ENCODE results near the gene HSD17B1. TPM values are rescaled to one million over a fixed set of nuclear protein-coding genes. Genes with fewer than 3 reads are reported as not detected.

Gene HSD17B1
- total RNA-seq, 1 experiment from 2014 or later: 1.5 TPM

DNA sequence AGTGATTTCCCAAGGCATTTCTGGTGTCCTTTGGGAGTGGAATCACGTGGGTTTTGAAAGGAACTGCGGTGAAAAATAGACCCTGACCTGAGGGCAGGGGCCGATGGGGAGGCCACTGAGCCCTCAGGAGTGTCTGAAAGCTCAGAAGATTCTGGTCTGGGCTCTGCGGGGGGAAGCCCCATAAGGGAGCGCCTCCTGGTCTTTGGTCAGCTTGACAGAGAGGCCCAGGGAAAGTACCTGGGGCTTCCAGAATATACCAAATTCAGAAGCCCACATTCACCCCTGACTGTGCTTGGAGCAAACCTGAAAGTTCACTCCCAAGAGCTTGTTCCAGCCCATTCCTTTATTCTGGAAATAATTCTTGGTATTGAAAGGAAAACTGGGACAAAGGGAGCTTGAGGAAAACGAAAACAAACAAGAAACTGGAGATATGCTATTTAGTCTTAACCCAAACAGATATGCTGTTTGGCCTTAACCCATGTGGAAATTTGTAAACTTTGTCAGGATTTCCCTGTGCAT lies 39.9 kb upstream of the HSD17B1 start:
- no peak overlapping the region for H2BK5ac ChIP-seq (ENCODE audit: insufficient read length, low read length)
- no peak overlapping the region for H4K91ac ChIP-seq (ENCODE audit: insufficient read length, low read depth, low read length)
- WGBS (ENCODE audit: extremely low coverage, insufficient read length, low lambda C conversion rate): no CpG with 5 or more reads among the region's 6 CpGs
- H3T11ph ChIP-seq (ENCODE audit: low read length): no peak overlapping the region
- Mint-ChIP-seq H3K4me3 (no peak overlapping the region), H3K4me1 (peaks cover 0 to 4% of the 10 kb centered on the region in 2 experiments; a peak in 2 of 4 replicates), H3K36me3 (ENCODE audit: insufficient read depth in 1 of 3, low read depth in 3 of 3) (peaks cover 0 to 40% (median 34%) of the 10 kb centered on the region in 3 experiments; a peak in 5 of 7 replicates), H3K9me3 (no peaks in the 10 kb centered on the region), H3K27ac (no peak overlapping the region), H3K27me3 (ENCODE audit: low read depth) (no peaks in the 10 kb centered on the region)
- H3K27ac ChIP-seq (ENCODE audit: insufficient read length, low read depth, low read length): no peak overlapping the region
- TF ChIP-seq CTCF (conservative IDR thresholded peaks at IDR 0.05): no peak
- H3K23ac ChIP-seq (ENCODE audit: insufficient read length, low read depth, low read length): no peak overlapping the region
- no peak overlapping the region for H3K56ac ChIP-seq (ENCODE audit: insufficient read length, low read depth, low read length)
- no peaks in the 10 kb centered on the region for H3K9me3 ChIP-seq (ENCODE audit: control insufficient read depth, low read depth, low read length)
- H3K4me2 ChIP-seq (ENCODE audit: insufficient read depth, insufficient read length, low read length): no peak overlapping the region
- H2BK120ac ChIP-seq (ENCODE audit: low read depth, low read length, poor library complexity, severe bottlenecking): no peak overlapping the region
- DNase-seq: no peak
- H2AK5ac ChIP-seq (ENCODE audit: insufficient read length, low read length): no peak overlapping the region
- H3K18ac ChIP-seq (ENCODE audit: insufficient read length, low read depth, low read length): no peak overlapping the region
- no peak overlapping the region for H3K9ac ChIP-seq (ENCODE audit: extremely low read depth, insufficient read length, low read length)
- H2AFZ ChIP-seq (ENCODE audit: low read length): no peak overlapping the region
- H3K4ac ChIP-seq (ENCODE audit: low read depth, low read length): no peak overlapping the region
- H2BK12ac ChIP-seq (ENCODE audit: insufficient read length, low read depth, low read length): no peak overlapping the region
- no peaks in the 10 kb centered on the region for H3K79me1 ChIP-seq (ENCODE audit: insufficient read depth, low read depth, low read length, poor library complexity, severe bottlenecking)
- no peaks in the 10 kb centered on the region for H4K20me1 ChIP-seq (ENCODE audit: control insufficient read depth, insufficient read depth, insufficient read length)
- H2BK15ac ChIP-seq (ENCODE audit: low read depth, low read length): no peak overlapping the region
- no peaks in the 10 kb centered on the region for H3K23me2 ChIP-seq (ENCODE audit: insufficient read length, low read depth, low read length, poor library complexity, severe bottlenecking)
- no peak overlapping the region for H4K5ac ChIP-seq (ENCODE audit: insufficient read length, low read depth, low read length)
- H4K8ac ChIP-seq (replicated peaks; ENCODE audit: insufficient read length, low read depth, low read length): no peak overlapping the region
- H2BK20ac ChIP-seq (ENCODE audit: low read depth, low read length, poor library complexity, severe bottlenecking): no peak overlapping the region
- no peaks in the 10 kb centered on the region for H3K79me2 ChIP-seq (ENCODE audit: insufficient read depth, low read length)
- H3K27me3 ChIP-seq (ENCODE audit: insufficient read depth, low read length): no peaks in the 10 kb centered on the region
- H3K4me1 ChIP-seq (ENCODE audit: insufficient read depth, low read length): no peaks in the 10 kb centered on the region
- no peak overlapping the region for H3K14ac ChIP-seq (ENCODE audit: insufficient read depth, low read length)
